Upper lobe of left lung (tissue), 6 donors: ENCODE results near the gene NEK4. TPM values are rescaled to one million over a fixed set of nuclear protein-coding genes. Genes with fewer than 3 reads are reported as not detected.
"Not testable (repeated sequence)": the region's sequence is repeated elsewhere in the genome, so short reads cannot be mapped to it uniquely, and the experiment has no call there.

Experiments
- ATAC-seq, 2 donors: fragments of 200-7000 bp; cut with Tn5 transposase; one replicate each; pipeline ENCODE4 v1.9.1; 2022; ENCODE audit warnings: mild to moderate bottlenecking in 2 of 2, moderate library complexity in 2 of 2; ENCODE audit not compliant: low FRiP score in 2 of 2
- DNase-seq, 2 donors: peaks; one replicate each; pipeline ENCODE4 v3.0.0-alpha.2; 2019 to 2020
- H3K27ac ChIP-seq, 4 donors: fragments of 200-600 bp; sonication (generic); one replicate each; pipeline ENCODE4 v1.5.1; 2016 to 2019
- H3K27me3 ChIP-seq, 4 donors: fragments of 200-600 bp; sonication (generic); one replicate each; pipeline ENCODE4 v1.5.1; 2017 to 2019
- H3K36me3 ChIP-seq, 4 donors: fragments of 200-600 bp; sonication (generic); one replicate each; pipeline ENCODE4 v1.5.1; 2016 to 2019
- H3K4me1 ChIP-seq, 4 donors: fragments of 200-600 bp; sonication (generic); one replicate each; pipeline ENCODE4 v1.5.1; 2018 to 2019
- H3K4me3 ChIP-seq, 4 donors: fragments of 200-600 bp; sonication (generic); one replicate each; pipeline ENCODE4 v1.5.1; 2017 to 2019; ENCODE audit warnings: mild to moderate bottlenecking in 2 of 4, moderate library complexity in 1 of 4
- H3K9me3 ChIP-seq, 4 donors: fragments of 200-600 bp; sonication (generic); one replicate each; pipeline ENCODE4 v1.5.1; 2018 to 2019
- EP300 ChIP-seq, 4 donors: sonication (generic); formaldehyde crosslinking; IDR thresholded peaks; one replicate each; pipeline ENCODE4 v1.5.1; 2017; ENCODE audit warnings: antibody characterized with exemption in 4 of 4, control low read depth in 2 of 4
- POLR2A ChIP-seq, 4 donors: fragments of 450-650 bp; IDR thresholded peaks; one replicate each; pipeline ENCODE4 v1.5.1; 2016 to 2017; ENCODE audit warnings: antibody characterized with exemption in 4 of 4, mild to moderate bottlenecking in 2 of 4
- POLR2AphosphoS5 ChIP-seq, 2 donors: sonication (generic); formaldehyde crosslinking; IDR thresholded peaks; one replicate each; pipeline ENCODE4 v1.5.1; 2017; ENCODE audit warnings: antibody characterized with exemption in 2 of 2
- WGBS, 2 donors: methylation state at CpG; one replicate each; pipeline ENCODE4 v1.1.5; 2017 to 2018; 5-methylcytosine and 5-hydroxymethylcytosine counted together
- total RNA-seq, 6 donors: library from RNA; depleted of rRNA in 4 of 6; stranded (reverse); fragments of >200 nt in 4 of 6; gene quantifications; one replicate each; pipeline versions ENCODE4 v1.1.0 to v1.2.1, GENCODE V29; 2016 to 2021
- TF ChIP-seq, protein P1 (sequence below), 6 experiments: fragments of 450-650 bp in 4 of 6; fragments of 200-600 bp in 2 of 6; sonication (generic) in 2 of 6; IDR thresholded peaks; one replicate each; pipeline ENCODE4 v1.5.1; 2016 to 2019; ENCODE audit warnings: antibody characterized with exemption in 6 of 6
- donor health status: DM: no; HTN: no; CAD: no; lungs with moderate emphysema.
- donor health status: DM: no; HTN: yes; CAD: no; lungs with severe emphysema.

NEK4 gene
- total RNA-seq, 6 donors from 2014 or later: 17.8 to 28.6 (median 24.2) TPM

GRCh38 chr3:52733256-52733891 lies 37.4 kb downstream of the NEK4 start:
- WGBS, 2 donors: 95 to 98% methylated on average over 10 of the region's 10 CpGs
- TF ChIP-seq, protein P1, sequence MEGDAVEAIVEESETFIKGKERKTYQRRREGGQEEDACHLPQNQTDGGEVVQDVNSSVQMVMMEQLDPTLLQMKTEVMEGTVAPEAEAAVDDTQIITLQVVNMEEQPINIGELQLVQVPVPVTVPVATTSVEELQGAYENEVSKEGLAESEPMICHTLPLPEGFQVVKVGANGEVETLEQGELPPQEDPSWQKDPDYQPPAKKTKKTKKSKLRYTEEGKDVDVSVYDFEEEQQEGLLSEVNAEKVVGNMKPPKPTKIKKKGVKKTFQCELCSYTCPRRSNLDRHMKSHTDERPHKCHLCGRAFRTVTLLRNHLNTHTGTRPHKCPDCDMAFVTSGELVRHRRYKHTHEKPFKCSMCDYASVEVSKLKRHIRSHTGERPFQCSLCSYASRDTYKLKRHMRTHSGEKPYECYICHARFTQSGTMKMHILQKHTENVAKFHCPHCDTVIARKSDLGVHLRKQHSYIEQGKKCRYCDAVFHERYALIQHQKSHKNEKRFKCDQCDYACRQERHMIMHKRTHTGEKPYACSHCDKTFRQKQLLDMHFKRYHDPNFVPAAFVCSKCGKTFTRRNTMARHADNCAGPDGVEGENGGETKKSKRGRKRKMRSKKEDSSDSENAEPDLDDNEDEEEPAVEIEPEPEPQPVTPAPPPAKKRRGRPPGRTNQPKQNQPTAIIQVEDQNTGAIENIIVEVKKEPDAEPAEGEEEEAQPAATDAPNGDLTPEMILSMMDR (IDR thresholded peaks at IDR 0.05): no peak
- no peak for TF ChIP-seq EP300 (IDR thresholded peaks at IDR 0.05)
- TF ChIP-seq POLR2AphosphoS5 (IDR thresholded peaks at IDR 0.05): no peak
- Histone ChIP-seq H3K27ac (no peak overlapping the region), H3K27me3 (no peaks in the 10 kb centered on the region), H3K4me3 (no peak overlapping the region), H3K9me3 (peaks cover 0 to 8% (median 0%) of the 10 kb centered on the region in 4 donors), H3K36me3 (peaks cover 10 to 77% (median 40%) of the 10 kb centered on the region in 4 donors), H3K4me1 (no peaks in the 10 kb centered on the region)
- ATAC-seq: no peak
- no peak for DNase-seq

GRCh38 chr3:52731590-52731989 lies 39.1 kb downstream of the NEK4 start:
- TF ChIP-seq EP300 (IDR thresholded peaks at IDR 0.05): no peak
- no peak for TF ChIP-seq POLR2AphosphoS5 (IDR thresholded peaks at IDR 0.05)
- Histone ChIP-seq H3K36me3 (peaks cover 10 to 59% (median 28%) of the 10 kb centered on the region in 4 donors), H3K27me3 (no peaks in the 10 kb centered on the region), H3K4me3 (no peak overlapping the region), H3K27ac (no peak overlapping the region), H3K9me3 (peaks cover 0 to 8% (median 0%) of the 10 kb centered on the region in 4 donors), H3K4me1 (no peaks in the 10 kb centered on the region)
- no peak for DNase-seq
- 94 to 98% methylated on average over 10 to 14 of the region's 14 CpGs for WGBS, 2 donors
- ATAC-seq: no peak

DNA sequence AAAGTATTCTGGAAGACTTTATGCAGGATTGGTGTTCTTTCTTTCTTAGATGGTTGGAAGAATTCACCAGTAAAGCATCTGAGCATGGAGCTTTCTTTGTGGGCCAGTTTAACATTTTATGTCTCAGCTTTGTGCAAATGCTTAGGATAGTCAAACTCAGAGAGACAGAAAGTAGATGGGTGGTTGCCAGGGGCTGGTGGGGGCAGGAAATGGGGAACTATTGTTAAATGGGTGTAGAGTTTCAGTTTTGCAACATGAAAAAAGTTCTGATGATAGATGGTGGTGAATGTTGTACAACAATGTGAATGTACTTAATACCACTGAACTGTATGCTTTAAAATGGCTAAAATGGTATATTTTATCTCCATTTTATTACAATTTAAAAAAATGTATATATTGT lies 40.1 kb downstream of the NEK4 start:
- ATAC-seq (no peak), DNase-seq (no peak)
- Histone ChIP-seq H3K9me3 (peaks cover 0 to 8% (median 0%) of the 10 kb centered on the region in 4 donors), H3K4me3 (no peak overlapping the region), H3K27ac (no peak overlapping the region), H3K27me3 (no peaks in the 10 kb centered on the region), H3K36me3 (peaks cover 5 to 52% (median 26%) of the 10 kb centered on the region in 4 donors), H3K4me1 (no peaks in the 10 kb centered on the region)
- TF ChIP-seq POLR2AphosphoS5 (IDR thresholded peaks at IDR 0.05) (no peak), POLR2A (IDR thresholded peaks at IDR 0.05) (no peak), EP300 (IDR thresholded peaks at IDR 0.05) (no peak)
- TF ChIP-seq, protein P1 (IDR thresholded peaks at IDR 0.05): no peak

DNA sequence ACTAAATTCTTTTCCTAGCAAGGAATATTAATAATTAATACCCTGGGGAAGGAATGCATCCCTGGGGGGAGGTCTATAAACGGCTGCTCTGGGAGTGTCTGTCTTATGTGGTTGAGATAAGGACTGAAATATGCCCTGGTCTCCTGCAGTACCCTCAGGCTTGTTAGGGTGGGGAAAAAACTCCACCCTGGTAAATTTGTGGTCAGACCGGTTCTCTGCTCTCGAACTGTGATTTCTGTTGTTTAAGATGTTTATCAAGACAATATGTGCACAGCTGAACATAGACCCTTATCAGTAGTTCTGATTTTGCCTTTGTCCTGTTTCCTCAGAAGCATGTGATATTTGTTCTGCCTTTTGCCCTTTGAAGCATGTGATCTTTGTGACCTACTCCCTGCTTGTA lies 42.0 kb downstream of the NEK4 start:
- not testable (repeated sequence) for H3K27ac ChIP-seq, H3K27me3 ChIP-seq, H3K4me3 ChIP-seq, DNase-seq, H3K9me3 ChIP-seq, H3K4me1 ChIP-seq, ATAC-seq
- H3K36me3 ChIP-seq: peaks cover 5 to 34% (median 16%) of the 10 kb centered on the region in 4 donors
- WGBS, 2 donors: 68 to 70% methylated on average over 3 of the region's 3 CpGs

DNA sequence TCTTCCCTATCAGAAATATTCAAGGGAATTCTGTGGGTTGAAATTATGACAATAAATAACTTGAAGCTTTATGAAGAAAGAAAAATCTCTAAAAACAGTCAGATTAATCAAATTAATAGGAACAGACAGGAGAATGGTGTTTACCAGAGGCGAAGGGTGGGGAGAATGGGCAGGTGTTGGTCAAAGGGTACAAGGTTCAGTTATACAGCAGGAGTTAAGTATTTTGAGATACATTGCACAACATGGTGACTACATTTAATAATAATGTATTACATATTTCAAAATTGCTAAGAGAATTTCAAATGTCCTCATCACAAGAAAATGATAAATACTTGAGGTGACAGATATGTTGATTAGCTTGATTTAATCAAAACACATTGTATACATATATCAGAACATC lies 46.2 kb downstream of the NEK4 start:
- no peak for ATAC-seq
- no peak for DNase-seq
- no peaks in the 10 kb centered on the region for H3K27me3 ChIP-seq
- H3K36me3 ChIP-seq: peaks cover 0 to 3% (median 1%) of the 10 kb centered on the region in 4 donors
- H3K27ac ChIP-seq: no peak overlapping the region
- H3K4me1 ChIP-seq: peaks cover 0 to 17% (median 13%) of the 10 kb centered on the region in 4 donors
- WGBS, 2 donors: 96 to 100% methylated on average over 1 of the region's 1 CpG
- TF ChIP-seq EP300 (IDR thresholded peaks at IDR 0.05) (no peak), POLR2A (IDR thresholded peaks at IDR 0.05) (no peak)
- H3K4me3 ChIP-seq: no peak overlapping the region
- H3K9me3 ChIP-seq: peaks cover 0 to 8% (median 0%) of the 10 kb centered on the region in 4 donors

DNA sequence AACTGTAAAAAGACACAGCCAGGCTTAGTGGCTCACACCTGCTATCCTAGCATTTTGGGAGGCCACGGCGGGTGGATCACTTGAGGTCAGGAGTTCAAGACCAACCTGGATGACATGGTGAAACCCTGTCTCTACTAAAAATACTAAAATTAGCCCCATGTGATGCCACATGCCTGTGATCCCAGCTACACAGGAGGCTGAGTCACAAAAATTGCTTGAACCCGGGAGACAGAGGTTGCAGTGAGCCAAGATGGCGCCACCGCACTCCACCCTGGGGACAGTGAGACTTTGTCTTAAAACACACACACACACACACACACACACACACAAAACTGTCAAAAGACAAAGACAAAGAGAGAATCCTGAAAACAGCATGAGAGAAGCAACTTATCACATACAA lies 46.8 kb downstream of the NEK4 start:
- TF ChIP-seq POLR2AphosphoS5 (IDR thresholded peaks at IDR 0.05) (no peak), EP300 (IDR thresholded peaks at IDR 0.05) (no peak), POLR2A (IDR thresholded peaks at IDR 0.05) (no peak)
- TF ChIP-seq, protein P1 (IDR thresholded peaks at IDR 0.05): no peak
- no peak overlapping the region for H3K4me3 ChIP-seq
- no peak for ATAC-seq
- peaks cover 0 to 17% (median 13%) of the 10 kb centered on the region in 4 donors for H3K4me1 ChIP-seq
- peaks cover 0 to 6% (median 0%) of the 10 kb centered on the region in 4 donors for H3K9me3 ChIP-seq
- H3K36me3 ChIP-seq: peaks cover 0 to 5% (median 2%) of the 10 kb centered on the region in 4 donors
- no peak overlapping the region for H3K27ac ChIP-seq
- DNase-seq: no peak
- 96 to 97% methylated on average over 5 of the region's 5 CpGs for WGBS, 2 donors
- H3K27me3 ChIP-seq: no peaks in the 10 kb centered on the region
